Endothelial cell of umbilical vein (primary cell): ENCODE results near the gene FLACC1.

Experiments
- CTCF ChIP-seq, 2 donors: IDR thresholded peaks; 1 replicate in 1 of 2; 2 replicates in 1 of 2; pipeline ENCODE4 v1.5.1; 2011; ENCODE audit warnings: low read length in 2 of 2, mild to moderate bottlenecking in 2 of 2, moderate library complexity in 2 of 2, control low read depth in 1 of 2, inconsistent platforms in 1 of 2, low read depth in 1 of 2; ENCODE audit not compliant: insufficient read depth in 1 of 2; ENCODE audit errors: extremely low read depth in 1 of 2
- MYC ChIP-seq: IDR thresholded peaks from one replicate; pipeline ENCODE4 v1.6.1; 2011; ENCODE audit warnings: mild to moderate bottlenecking, low read depth, low read length
- POLR2A ChIP-seq: IDR thresholded peaks from 2 replicates; pipeline ENCODE4 v1.6.1; 2012; ENCODE audit warnings: low read depth, mild to moderate bottlenecking, control low read depth, low read length

DNA sequence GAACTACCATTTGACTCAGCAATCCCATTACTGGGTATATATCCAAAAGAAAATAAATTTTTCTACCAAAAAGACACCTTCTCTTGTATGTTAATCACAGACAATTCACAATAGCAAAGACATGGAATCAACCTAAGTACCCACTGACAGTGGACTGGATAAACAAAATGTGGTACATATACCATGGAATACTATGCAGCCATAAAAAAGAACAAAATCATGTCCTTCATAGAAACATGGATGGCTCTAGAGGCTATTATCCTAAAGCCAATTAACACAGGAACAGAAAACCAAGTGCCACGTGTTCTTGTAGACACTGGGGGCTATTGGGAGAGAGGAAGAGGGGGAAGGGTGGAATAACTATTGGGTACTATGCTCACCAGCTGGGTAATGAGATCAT is 27.7 kb downstream of the FLACC1 start:
- TF ChIP-seq CTCF (IDR thresholded peaks at IDR 0.05; ENCODE audit: extremely low read depth in 1 of 2, insufficient read depth in 1 of 2, low read depth in 1 of 2, low read length in 2 of 2) (no peak), MYC (no peak), POLR2A (no peak)
